Neuronal stem cell (in vitro differentiated cells): ENCODE measurements around the gene TRIM47.

Source experiments
- DNase-seq: peaks from one replicate; pipeline ENCODE4 v3.0.0-alpha.2; 2013; ENCODE audit warnings: low spot score
- H2AFZ ChIP-seq: one replicate; pipeline ENCODE4 v1.6.1; 2013; ENCODE audit warnings: mild to moderate bottlenecking, low read length, inconsistent platforms
- H2AK5ac ChIP-seq: 2 replicates; pipeline ENCODE4 v1.6.1; 2013; ENCODE audit warnings: low read depth, mild to moderate bottlenecking, inconsistent platforms, low read length, moderate library complexity, mixed read lengths
- H2BK120ac ChIP-seq: 2 replicates; pipeline ENCODE4 v1.6.1; 2013; ENCODE audit warnings: low read depth, mild to moderate bottlenecking, inconsistent platforms, low read length, moderate library complexity, mixed read lengths
- H2BK12ac ChIP-seq: one replicate; pipeline ENCODE4 v1.6.1; 2013; ENCODE audit warnings: low read length, inconsistent platforms
- H2BK15ac ChIP-seq: 2 replicates; pipeline ENCODE4 v1.6.1; 2013; ENCODE audit warnings: mild to moderate bottlenecking, low read length, inconsistent platforms, mixed read lengths
- H2BK5ac ChIP-seq: one replicate; pipeline ENCODE4 v1.6.1; 2013; ENCODE audit warnings: inconsistent platforms, mild to moderate bottlenecking, low read length, moderate library complexity
- H3K14ac ChIP-seq: one replicate; pipeline ENCODE4 v1.6.1; 2013; ENCODE audit warnings: low read length, inconsistent platforms
- H3K18ac ChIP-seq: 2 replicates; pipeline ENCODE4 v1.6.1; 2013; ENCODE audit warnings: low read length, inconsistent platforms
- H3K23ac ChIP-seq: 2 replicates; pipeline ENCODE4 v1.6.1; 2013; ENCODE audit warnings: low read depth, mild to moderate bottlenecking, mixed read lengths, low read length, inconsistent platforms; ENCODE audit not compliant: poor library complexity
- H3K27ac ChIP-seq: replicated peaks from 3 replicates; pipeline ENCODE4 v1.5.1; 2013; ENCODE audit warnings: low read length, inconsistent platforms
- H3K27me3 ChIP-seq, 3 experiments: 2 replicates each; pipeline ENCODE4 v1.6.1; 2013; ENCODE audit warnings: low read length in 3 of 3, mild to moderate bottlenecking in 2 of 3, inconsistent platforms in 1 of 3, low read depth in 1 of 3, mixed read lengths in 1 of 3, moderate library complexity in 1 of 3; ENCODE audit not compliant: control insufficient read depth in 3 of 3, insufficient read depth in 3 of 3
- H3K36me3 ChIP-seq, 2 donors: replicated peaks in 1 of 2; 2 replicates each; pipeline ENCODE4 v1.6.1; 2013; ENCODE audit warnings: low read length in 2 of 2; ENCODE audit not compliant: control insufficient read depth in 2 of 2, insufficient read depth in 2 of 2
- H3K4ac ChIP-seq: 2 replicates; pipeline ENCODE4 v1.6.1; 2013; ENCODE audit warnings: inconsistent platforms, mild to moderate bottlenecking, low read length, moderate library complexity
- H3K4me1 ChIP-seq, 2 donors: 1 replicate in 1 of 2; 2 replicates in 1 of 2; pipeline ENCODE4 v1.6.1; 2013; ENCODE audit warnings: low read length in 2 of 2, low read depth in 1 of 2; ENCODE audit not compliant: control insufficient read depth in 2 of 2, insufficient read depth in 1 of 2
- H3K4me2 ChIP-seq: one replicate; pipeline ENCODE4 v1.6.1; 2013; ENCODE audit warnings: mild to moderate bottlenecking, low read length, inconsistent platforms; ENCODE audit not compliant: insufficient read depth, poor library complexity, severe bottlenecking
- H3K4me3 ChIP-seq, 2 donors: 2 replicates each; pipeline ENCODE4 v1.5.1; 2013; ENCODE audit warnings: low read length in 2 of 2, mild to moderate bottlenecking in 2 of 2, inconsistent platforms in 1 of 2, moderate library complexity in 1 of 2
- H3K79me1 ChIP-seq: one replicate; pipeline ENCODE4 v1.6.1; 2013; ENCODE audit warnings: low read depth, mild to moderate bottlenecking, inconsistent platforms, low read length, moderate library complexity
- H3K9ac ChIP-seq: one replicate; pipeline ENCODE4 v1.6.1; 2013; ENCODE audit warnings: mild to moderate bottlenecking, low read depth, low read length, inconsistent platforms; ENCODE audit not compliant: poor library complexity
- H3K9me3 ChIP-seq, 2 donors: replicated peaks in 1 of 2; 2 replicates each; pipeline versions ENCODE3 to v1.6.1; 2013; ENCODE audit warnings: low read length in 2 of 2, mild to moderate bottlenecking in 2 of 2, inconsistent platforms in 1 of 2, low read depth in 1 of 2, mixed read lengths in 1 of 2, moderate library complexity in 1 of 2; ENCODE audit not compliant: control insufficient read depth in 2 of 2, insufficient read depth in 1 of 2
- H4K8ac ChIP-seq: one replicate; pipeline ENCODE4 v1.6.1; 2013; ENCODE audit warnings: low read depth, mild to moderate bottlenecking, inconsistent platforms, low read length, moderate library complexity
- H4K91ac ChIP-seq: one replicate; pipeline ENCODE4 v1.6.1; 2013; ENCODE audit warnings: low read length, low read depth, mild to moderate bottlenecking, inconsistent platforms; ENCODE audit not compliant: poor library complexity
- WGBS, 2 donors: extraction: QIAGEN DNeasy Blood & Tissue Kit; methylation state at CpG; one replicate each; pipeline ENCODE4 v1.1.7; 2013; ENCODE audit warnings: missing lambda C conversion rate in 2 of 2, mixed read lengths in 1 of 2; ENCODE audit not compliant: insufficient read length in 2 of 2, insufficient replicate concordance in 1 of 2; ENCODE audit errors: extremely low coverage in 2 of 2; 5-methylcytosine and 5-hydroxymethylcytosine counted together

Gene TRIM47

DNA sequence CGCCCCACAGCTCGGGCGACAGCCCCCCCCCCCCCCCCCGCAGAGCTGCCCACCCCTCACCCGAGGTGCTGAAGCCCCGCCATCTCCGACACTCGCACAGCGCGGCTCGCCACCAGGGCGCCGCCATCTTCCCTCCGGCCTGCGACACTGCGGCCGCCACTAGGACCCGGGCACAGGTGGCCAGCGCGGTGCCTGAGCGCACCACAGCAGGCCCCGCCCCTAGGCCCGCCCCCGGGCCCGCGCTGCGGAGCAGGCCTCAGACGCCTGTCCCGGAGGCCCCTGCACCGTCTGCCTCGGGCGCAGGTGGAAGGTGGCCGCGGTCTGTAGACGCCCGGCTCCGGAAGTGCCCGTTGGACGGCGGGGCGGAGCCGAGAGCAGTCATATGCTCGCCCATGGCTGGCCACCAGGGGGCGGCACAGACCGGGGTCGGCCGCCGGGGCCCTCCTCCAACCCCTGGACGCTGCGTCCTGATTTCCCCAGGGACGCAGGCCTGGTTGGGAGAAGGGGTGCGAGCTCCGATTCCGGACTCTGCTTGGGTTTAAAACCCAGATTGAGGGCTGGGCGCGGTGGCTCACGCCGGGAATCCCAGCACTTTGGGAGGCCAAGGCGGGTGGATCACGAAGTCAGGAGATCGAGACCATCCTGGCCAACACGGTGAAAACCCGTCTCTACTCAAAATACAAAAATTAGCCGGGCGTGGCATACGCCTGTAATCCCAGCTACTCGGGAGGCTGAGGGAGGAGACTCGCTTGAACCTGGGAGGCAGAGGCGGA lies 26.6 kb upstream of the TRIM47 start, which contains the start of gene MRPL38:
Gene MRPL38 (minus strand): TSS at position 136 of the 773 bp plus-strand sequence. CDS start 9 bp downstream, at position 127.
- Histone ChIP-seq H3K9me3 (no peaks in the 10 kb centered on the region), H3K27me3 (no peaks in the 10 kb centered on the region), H3K18ac (peak within 1 kb of the TSS; percentile 89), H3K27ac (peak within 1 kb of the TSS; percentile 91), H2AK5ac (no peak within 1 kb of the TSS), H3K4ac (no peak within 1 kb of the TSS), H2AFZ (peak within 1 kb of the TSS; percentile 98), H4K8ac (no peak within 1 kb of the TSS), H3K9ac (peak within 1 kb of the TSS; percentile 96), H3K36me3 (peaks cover 22 to 34% of the 10 kb centered on the region in 2 donors), H3K4me2 (peak within 1 kb of the TSS; percentile 64), H2BK120ac (no peak within 1 kb of the TSS), H3K23ac (peak within 1 kb of the TSS; percentile 95), H2BK5ac (no peak within 1 kb of the TSS), H2BK15ac (no peak within 1 kb of the TSS), H3K79me1 (peaks cover 6% of the 10 kb centered on the region), H2BK12ac (no peak within 1 kb of the TSS), H3K4me1 (no peaks in the 10 kb centered on the region), H3K4me3 (peak within 1 kb of the TSS; percentile 92 to 100), H3K14ac (no peak within 1 kb of the TSS), H4K91ac (no peak within 1 kb of the TSS)
- DNase-seq: peak; percentile 93
- no CpG with 5 or more reads among the region's 69 CpGs for WGBS, 2 donors

DNA sequence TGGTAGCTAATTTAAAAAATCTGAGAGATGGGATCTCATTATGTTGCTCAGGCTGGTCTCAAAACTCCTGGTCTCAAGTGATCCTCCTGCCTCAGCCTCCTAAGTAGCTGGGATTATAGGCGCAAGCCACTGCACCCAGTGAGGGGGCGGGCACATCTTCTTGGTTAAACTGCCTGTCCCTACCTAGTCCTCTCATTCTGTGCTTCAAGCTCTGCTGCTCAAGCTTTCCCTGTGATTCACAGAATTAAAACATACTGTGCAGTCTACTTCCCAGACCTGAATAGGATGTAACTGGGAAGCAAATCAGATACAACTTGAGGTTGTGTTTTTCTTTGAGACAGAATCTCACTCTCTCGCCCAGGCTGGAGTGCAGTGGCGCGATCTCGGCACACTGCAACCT lies 24.0 kb upstream of the TRIM47 start:
- H3K36me3 ChIP-seq: peaks cover 33 to 60% of the 10 kb centered on the region in 2 donors
- H3K9me3 ChIP-seq: no peaks in the 10 kb centered on the region
- no peak overlapping the region for H4K8ac ChIP-seq
- H2BK5ac ChIP-seq: no peak overlapping the region
- no peak for DNase-seq
- no peak overlapping the region for H3K23ac ChIP-seq
- H3K79me1 ChIP-seq: peaks cover 6% of the 10 kb centered on the region
- no CpG with 5 or more reads among the region's 6 CpGs for WGBS, 2 donors
- no peak overlapping the region for H3K18ac ChIP-seq
- H4K91ac ChIP-seq: no peak overlapping the region
- no peak overlapping the region for H2BK12ac ChIP-seq
- no peak overlapping the region for H2AFZ ChIP-seq
- no peak overlapping the region for H2AK5ac ChIP-seq
- no peak overlapping the region for H3K4ac ChIP-seq
- H3K27ac ChIP-seq: no peak overlapping the region
- no peak overlapping the region for H2BK15ac ChIP-seq
- no peak overlapping the region for H3K14ac ChIP-seq
- H3K27me3 ChIP-seq: no peaks in the 10 kb centered on the region
- no peaks in the 10 kb centered on the region for H3K4me1 ChIP-seq
- no peak overlapping the region for H3K4me3 ChIP-seq
- H3K4me2 ChIP-seq: no peak overlapping the region
- no peak overlapping the region for H2BK120ac ChIP-seq
- no peak overlapping the region for H3K9ac ChIP-seq

DNA sequence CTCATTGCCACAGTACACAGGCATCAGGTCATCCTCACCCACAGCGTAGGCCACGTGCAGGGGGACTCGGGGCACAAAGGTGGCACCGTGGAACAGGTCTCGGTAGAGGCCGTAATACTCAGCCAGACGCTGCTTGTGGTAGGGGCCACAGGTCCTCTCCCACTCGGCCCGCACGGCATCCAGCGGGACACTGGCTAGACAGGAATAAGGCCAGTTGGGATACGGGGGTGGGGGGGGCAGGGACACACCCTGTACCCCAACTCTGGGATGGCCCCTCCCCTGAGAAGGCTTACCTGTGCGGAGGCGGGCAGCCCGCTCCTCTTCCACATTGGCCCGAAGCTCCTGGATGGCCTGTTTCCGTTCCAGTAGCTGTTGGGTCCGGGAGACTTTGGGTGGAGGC lies 23.3 kb upstream of the TRIM47 start:
- H3K27me3 ChIP-seq: no peaks in the 10 kb centered on the region
- no peak overlapping the region for H3K18ac ChIP-seq
- no peak overlapping the region for H4K91ac ChIP-seq
- H2BK12ac ChIP-seq: no peak overlapping the region
- DNase-seq: no peak
- no CpG with 5 or more reads among the region's 18 CpGs for WGBS, 2 donors
- no peak overlapping the region for H3K4me2 ChIP-seq
- no peak overlapping the region for H3K14ac ChIP-seq
- H2AFZ ChIP-seq: no peak overlapping the region
- H3K36me3 ChIP-seq: peaks cover 33 to 63% of the 10 kb centered on the region in 2 donors
- H3K79me1 ChIP-seq: peaks cover 6% of the 10 kb centered on the region
- no peaks in the 10 kb centered on the region for H3K4me1 ChIP-seq
- no peak overlapping the region for H3K23ac ChIP-seq
- no peak overlapping the region for H4K8ac ChIP-seq
- peak overlapping the region; percentile 30 for H3K9ac ChIP-seq
- H2BK120ac ChIP-seq: no peak overlapping the region
- no peak overlapping the region for H2AK5ac ChIP-seq
- H3K9me3 ChIP-seq: no peaks in the 10 kb centered on the region
- H3K27ac ChIP-seq: no peak overlapping the region
- no peak overlapping the region for H3K4me3 ChIP-seq
- no peak overlapping the region for H2BK5ac ChIP-seq
- no peak overlapping the region for H3K4ac ChIP-seq
- H2BK15ac ChIP-seq: no peak overlapping the region

DNA sequence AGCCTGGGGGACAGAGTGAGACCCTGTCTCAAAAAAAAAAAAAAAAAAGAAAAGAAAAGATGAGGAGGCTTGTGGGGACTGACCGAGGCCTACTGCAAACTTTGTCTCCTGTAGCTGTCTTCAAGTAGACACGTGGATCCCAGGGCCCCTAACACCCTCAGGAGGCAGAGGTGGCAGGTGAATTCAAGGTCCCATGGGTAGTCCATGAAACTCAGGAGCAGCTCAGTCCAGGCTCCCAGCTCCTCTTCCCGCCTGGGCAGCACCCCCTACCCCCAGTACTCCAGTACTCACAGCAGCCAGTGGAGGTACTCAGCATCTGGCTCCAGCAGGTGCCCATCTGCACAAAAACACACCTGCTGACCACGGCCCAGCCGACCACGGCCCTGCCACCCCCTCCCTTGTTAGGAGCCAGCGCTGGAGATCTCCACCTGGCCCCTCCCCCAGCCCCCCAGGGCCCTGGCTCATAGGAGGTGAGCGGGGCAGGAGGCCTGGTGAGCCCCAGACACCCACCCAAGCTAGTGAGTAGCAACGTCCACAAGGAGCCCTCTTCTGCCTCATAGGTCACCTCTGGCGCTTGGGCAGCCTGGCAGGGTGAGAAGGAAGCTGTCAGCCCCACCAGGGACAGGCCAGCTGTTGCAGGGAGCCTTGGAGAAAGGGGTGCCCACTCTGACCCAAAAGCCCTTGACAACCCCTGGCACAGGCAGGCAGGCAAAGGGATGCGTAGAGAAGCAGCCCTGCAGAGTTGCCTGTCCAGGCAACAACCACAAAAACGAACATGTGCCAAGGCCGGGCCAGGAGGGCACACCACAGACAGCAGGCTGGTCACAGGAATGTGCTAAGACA lies 22.5 kb upstream of the TRIM47 start:
- peak overlapping the region; percentile 41 for H2BK12ac ChIP-seq
- no peak overlapping the region for H2BK120ac ChIP-seq
- H3K4me2 ChIP-seq: no peak overlapping the region
- DNase-seq: no peak
- no peak overlapping the region for H2AFZ ChIP-seq
- H3K27me3 ChIP-seq: no peaks in the 10 kb centered on the region
- no peaks in the 10 kb centered on the region for H3K9me3 ChIP-seq
- H3K79me1 ChIP-seq: peaks cover 8% of the 10 kb centered on the region
- no CpG with 5 or more reads among the region's 13 CpGs for WGBS, 2 donors
- H4K8ac ChIP-seq: no peak overlapping the region
- H3K23ac ChIP-seq: no peak overlapping the region
- H2BK15ac ChIP-seq: no peak overlapping the region
- H3K4me1 ChIP-seq: no peaks in the 10 kb centered on the region
- no peak overlapping the region for H3K18ac ChIP-seq
- H3K36me3 ChIP-seq: peaks cover 33 to 63% of the 10 kb centered on the region in 2 donors
- H2AK5ac ChIP-seq: no peak overlapping the region
- no peak overlapping the region for H3K4ac ChIP-seq
- no peak overlapping the region for H3K4me3 ChIP-seq
- H3K14ac ChIP-seq: no peak overlapping the region
- no peak overlapping the region for H3K9ac ChIP-seq
- no peak overlapping the region for H3K27ac ChIP-seq
- no peak overlapping the region for H2BK5ac ChIP-seq
- H4K91ac ChIP-seq: no peak overlapping the region
